Cardiac muscle cell (in vitro differentiated cells and primary cell): ENCODE measurements around the gene EFNA5. TPM values are rescaled to one million over a fixed set of nuclear protein-coding genes. Genes with fewer than 3 reads are reported as not detected.

ENCODE experiments used
- DNase-seq, 2 donors: peaks; one replicate each; pipeline versions ENCODE4 v3.0.0 to v3.0.0-alpha.2; 2010 to 2017; ENCODE audit warnings: low read depth in 1 of 2, low spot score in 1 of 2
- H3K27ac ChIP-seq: fragments of 200-600 bp; sonication (generic); 2 replicates; pipeline ENCODE4 v1.5.1; 2016
- H3K27me3 ChIP-seq: fragments of 200-600 bp; sonication (generic); 2 replicates; pipeline ENCODE4 v1.6.0; 2016; ENCODE audit warnings: control low read depth
- H3K36me3 ChIP-seq: fragments of 200-600 bp; sonication (generic); 2 replicates; pipeline ENCODE4 v1.5.1; 2016; ENCODE audit warnings: control low read depth
- H3K4me1 ChIP-seq: fragments of 200-600 bp; sonication (generic); 2 replicates; pipeline ENCODE4 v1.8.1; 2017; ENCODE audit warnings: low read depth, mild to moderate bottlenecking, mixed run types
- H3K4me3 ChIP-seq: fragments of 200-600 bp; sonication (generic); 2 replicates; pipeline ENCODE4 v1.5.1; 2016; ENCODE audit warnings: mild to moderate bottlenecking
- H3K9me3 ChIP-seq: fragments of 200-600 bp; sonication (generic); 2 replicates; pipeline ENCODE4 v1.5.1; 2017; ENCODE audit warnings: low read depth, mild to moderate bottlenecking, control low read depth
- CTCF ChIP-seq: IDR thresholded peaks from 2 replicates; pipeline ENCODE4 v1.5.1; 2012; ENCODE audit warnings: low read depth, mild to moderate bottlenecking, low read length
- polyA plus RNA-seq: library from polyadenylated mRNA; unstranded; fragments of >200 nt; fragmentation: Nextera tagmentation; extraction: Ambion mirVana; gene quantifications from 2 replicates; pipeline ENCODE4 v1.2.1, GENCODE V29; 2016
- total RNA-seq: library from RNA; depleted of rRNA; stranded (reverse); fragments of >200 nt; gene quantifications from 2 replicates; pipeline ENCODE4 v1.2.3, GENCODE V29; 2016

EFNA5 gene
- total and polyA plus RNA-seq, 2 experiments from 2014 or later: 4.5 to 12.0 TPM

- no peaks in the 10 kb centered on the region for H3K9me3 ChIP-seq
- TF ChIP-seq CTCF: no peak
- H3K4me1 ChIP-seq: peaks cover 12% of the 10 kb centered on the region
- H3K36me3 ChIP-seq: no peaks in the 10 kb centered on the region
- no peak overlapping the region for H3K4me3 ChIP-seq
- no peak for DNase-seq
- H3K27ac ChIP-seq: no peak overlapping the region
- H3K27me3 ChIP-seq: no peaks in the 10 kb centered on the region
These were observed 139.4 kb downstream of the EFNA5 start for GRCh38 chr5:107531308-107531707.

GRCh38 chr5:107529618-107530017 is 141.1 kb downstream of the EFNA5 start:
- DNase-seq: no peak
- no peaks in the 10 kb centered on the region for H3K36me3 ChIP-seq
- H3K27ac ChIP-seq: no peak overlapping the region
- H3K4me3 ChIP-seq: no peak overlapping the region
- H3K4me1 ChIP-seq: peaks cover 12% of the 10 kb centered on the region
- no peak for TF ChIP-seq CTCF
- H3K9me3 ChIP-seq: no peaks in the 10 kb centered on the region
- no peaks in the 10 kb centered on the region for H3K27me3 ChIP-seq

GRCh38 chr5:107526270-107526937 is 144.3 kb downstream of the EFNA5 start:
- no peak for TF ChIP-seq CTCF
- H3K27ac ChIP-seq: no peak overlapping the region
- no peak overlapping the region for H3K4me3 ChIP-seq
- peak in 1 of 2 donors; percentile 26 for DNase-seq
- no peaks in the 10 kb centered on the region for H3K36me3 ChIP-seq
- peaks cover 5% of the 10 kb centered on the region for H3K4me1 ChIP-seq
- H3K27me3 ChIP-seq: no peaks in the 10 kb centered on the region
- H3K9me3 ChIP-seq: no peaks in the 10 kb centered on the region

GRCh38 chr5:107524111-107524510 is 146.6 kb downstream of the EFNA5 start:
- H3K27ac ChIP-seq: no peak overlapping the region
- DNase-seq: no peak

GRCh38 chr5:107523029-107523680 is 147.6 kb downstream of the EFNA5 start:
- Histone ChIP-seq H3K4me3 (no peak overlapping the region), H3K27me3 (no peaks in the 10 kb centered on the region), H3K9me3 (no peaks in the 10 kb centered on the region), H3K36me3 (no peaks in the 10 kb centered on the region), H3K27ac (no peak overlapping the region), H3K4me1 (peaks cover 23% of the 10 kb centered on the region)
- no peak for TF ChIP-seq CTCF
- no peak for DNase-seq

More at GRCh38 chr5:107524111-107524510, 146.6 kb downstream of the EFNA5 start:
- Histone ChIP-seq H3K4me3 (no peak overlapping the region), H3K9me3 (no peaks in the 10 kb centered on the region), H3K27me3 (no peaks in the 10 kb centered on the region), H3K4me1 (peaks cover 17% of the 10 kb centered on the region), H3K36me3 (no peaks in the 10 kb centered on the region)
- no peak for TF ChIP-seq CTCF
